ENCODE measurements around the gene RAD51C.
"Not testable (repeated sequence)": the region's sequence is repeated elsewhere in the genome, so short reads cannot be mapped to it uniquely, and the experiment has no call there.

Gene RAD51C

GRCh38 chr17:58692239-58693055 is at the start of gene RAD51C:
TSS of gene RAD51C (plus strand) at chr17:58692602. CDS start at chr17:58692644, 42 bp downstream.
- peak; percentile 16 for DNase-seq (ENCODE audit: low read depth, low spot score)
- TF ChIP-seq, protein P1, sequence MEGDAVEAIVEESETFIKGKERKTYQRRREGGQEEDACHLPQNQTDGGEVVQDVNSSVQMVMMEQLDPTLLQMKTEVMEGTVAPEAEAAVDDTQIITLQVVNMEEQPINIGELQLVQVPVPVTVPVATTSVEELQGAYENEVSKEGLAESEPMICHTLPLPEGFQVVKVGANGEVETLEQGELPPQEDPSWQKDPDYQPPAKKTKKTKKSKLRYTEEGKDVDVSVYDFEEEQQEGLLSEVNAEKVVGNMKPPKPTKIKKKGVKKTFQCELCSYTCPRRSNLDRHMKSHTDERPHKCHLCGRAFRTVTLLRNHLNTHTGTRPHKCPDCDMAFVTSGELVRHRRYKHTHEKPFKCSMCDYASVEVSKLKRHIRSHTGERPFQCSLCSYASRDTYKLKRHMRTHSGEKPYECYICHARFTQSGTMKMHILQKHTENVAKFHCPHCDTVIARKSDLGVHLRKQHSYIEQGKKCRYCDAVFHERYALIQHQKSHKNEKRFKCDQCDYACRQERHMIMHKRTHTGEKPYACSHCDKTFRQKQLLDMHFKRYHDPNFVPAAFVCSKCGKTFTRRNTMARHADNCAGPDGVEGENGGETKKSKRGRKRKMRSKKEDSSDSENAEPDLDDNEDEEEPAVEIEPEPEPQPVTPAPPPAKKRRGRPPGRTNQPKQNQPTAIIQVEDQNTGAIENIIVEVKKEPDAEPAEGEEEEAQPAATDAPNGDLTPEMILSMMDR (IDR thresholded peaks at IDR 0.05; ENCODE audit: insufficient read depth, low read length, missing control alignments): no peak
- ChIA-PET CTCF (interaction anchor here (0.7 to 2.9 kb wide), 5 partner anchors 19 to 313 kb away, joined by 3 to 9 read pairs (median 3); no protein-coding TSS in a partner anchor), POLR2A (interaction anchor here (0.5 to 1.6 kb wide), 5 partner anchors 8 to 174 kb away, joined by 3 to 9 read pairs (median 3); no protein-coding TSS in a partner anchor)
- peak within 1 kb of the TSS; percentile 77 for H3K4me3 ChIP-seq (ENCODE audit: low read depth, low read length)

DNA sequence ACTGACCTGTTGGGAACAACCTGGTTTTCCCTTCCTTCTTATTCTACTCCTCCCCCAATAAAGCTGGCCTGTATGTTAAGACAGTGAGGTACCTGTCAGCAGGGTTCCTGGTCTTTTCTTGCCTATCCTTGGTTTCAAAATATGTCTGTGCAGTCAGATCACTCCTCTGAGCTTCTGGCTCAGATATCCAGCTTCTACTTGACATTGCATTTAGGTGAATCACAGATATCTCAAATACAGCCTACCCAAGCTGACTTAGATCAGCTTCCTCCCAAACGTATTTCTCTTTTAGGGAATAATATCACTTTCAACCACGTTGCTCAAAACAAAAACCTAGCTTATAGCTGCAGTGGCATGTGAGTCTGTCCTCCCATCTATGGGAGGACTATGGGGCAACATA is 49.3 kb upstream of the RAD51C start:
- no peak overlapping the region for H3K4me3 ChIP-seq (ENCODE audit: low read depth, low read length)
- ChIA-PET POLR2A (interaction anchor here (0.9 to 2.0 kb wide), 2 partner anchors 11 to 16 kb away, joined by 3 to 25 read pairs; no protein-coding TSS in a partner anchor), CTCF (interaction anchor here (1.0 to 1.6 kb wide), 3 partner anchors 11 to 117 kb away, joined by 4 to 5 read pairs (median 4); no protein-coding TSS in a partner anchor)
- TF ChIP-seq, protein P1 (IDR thresholded peaks at IDR 0.05; ENCODE audit: insufficient read depth, low read length, missing control alignments): no peak
- peak; percentile 38 for DNase-seq (ENCODE audit: low read depth, low spot score)

GRCh38 chr17:58648236-58648635 is 44.2 kb upstream of the RAD51C start:
- no peak for DNase-seq (ENCODE audit: low read depth, low spot score)
- H3K4me3 ChIP-seq (ENCODE audit: low read depth, low read length): no peak overlapping the region
- TF ChIP-seq, protein P1 (IDR thresholded peaks at IDR 0.05; ENCODE audit: insufficient read depth, low read length, missing control alignments): no peak
- ChIA-PET POLR2A (interaction anchor here (1.2 kb wide), 1 partner anchor 10 kb away, joined by 5 read pairs; no protein-coding TSS in a partner anchor), CTCF (interaction anchor here (1.0 kb wide), 1 partner anchor 16 kb away, joined by 3 read pairs; no protein-coding TSS in a partner anchor)

- ChIA-PET POLR2A (interaction anchor here (0.7 to 5.2 kb wide), 10 partner anchors 10 to 450 kb away, joined by 3 to 95 read pairs (median 4); no protein-coding TSS in a partner anchor), CTCF (interaction anchor here (0.8 kb wide), 1 partner anchor 26 kb away, joined by 3 read pairs; no protein-coding TSS in a partner anchor)
- not testable (repeated sequence) for H3K4me3 ChIP-seq (ENCODE audit: low read depth, low read length); DNase-seq (ENCODE audit: low read depth, low spot score)
Observed at GRCh38 chr17:58657962-58658803, 34.2 kb upstream of the RAD51C start.

GRCh38 chr17:58658804-58659713 is 33.3 kb upstream of the RAD51C start:
- CTCF ChIA-PET: interaction anchor here (1.2 to 1.5 kb wide), 2 partner anchors 345 to 347 kb away, joined by 3 read pairs; no protein-coding TSS in a partner anchor
- peak; percentile 95 for DNase-seq (ENCODE audit: low read depth, low spot score)
- TF ChIP-seq, protein P1 (IDR thresholded peaks at IDR 0.05; ENCODE audit: insufficient read depth, low read length, missing control alignments): no peak
- POLR2A ChIA-PET: interaction anchor here (0.7 to 5.2 kb wide), 13 partner anchors 11 to 451 kb away, joined by 3 to 95 read pairs (median 3); partner anchors contain the start of gene RAD51C
- H3K4me3 ChIP-seq (ENCODE audit: low read depth, low read length): peak overlapping the region; percentile 50

GRCh38 chr17:58659714-58660084 is 32.7 kb upstream of the RAD51C start:
- H3K4me3 ChIP-seq (ENCODE audit: low read depth, low read length): peak overlapping the region; percentile 50
- DNase-seq (ENCODE audit: low read depth, low spot score): not testable (repeated sequence)
- CTCF ChIA-PET: interaction anchor here (1.2 to 1.5 kb wide), 2 partner anchors 344 to 346 kb away, joined by 3 read pairs; no protein-coding TSS in a partner anchor
- POLR2A ChIA-PET: interaction anchor here (0.8 to 5.2 kb wide), 4 partner anchors 17 to 141 kb away, joined by 3 to 95 read pairs (median 3); partner anchors contain the start of gene RAD51C

Data from AG04449 (cell line).